Osteocyte (in vitro differentiated cells): ENCODE data around the gene PNPO. TPM values are rescaled to one million over a fixed set of nuclear protein-coding genes. Genes with fewer than 3 reads are reported as not detected.

Experiments used
- DNase-seq: peaks from one replicate; pipeline ENCODE4 v3.0.0; 2021; ENCODE audit warnings: mixed read lengths; ENCODE audit not compliant: unreplicated experiment; ENCODE audit errors: extremely low spot score
- H3K27ac Mint-ChIP-seq: one replicate; pipeline ENCODE4 v1.8.0; 2021; ENCODE audit warnings: mild to moderate bottlenecking, mixed read lengths; ENCODE audit not compliant: unreplicated experiment
- H3K27me3 Mint-ChIP-seq: one replicate; pipeline ENCODE4 v1.8.0; 2021; ENCODE audit warnings: mixed read lengths; ENCODE audit not compliant: unreplicated experiment
- H3K36me3 Mint-ChIP-seq: one replicate; pipeline ENCODE4 v1.8.0; 2021; ENCODE audit warnings: mixed read lengths; ENCODE audit not compliant: unreplicated experiment
- H3K4me1 Mint-ChIP-seq: one replicate; pipeline ENCODE4 v1.8.0; 2021; ENCODE audit warnings: mixed read lengths; ENCODE audit not compliant: unreplicated experiment
- H3K4me3 Mint-ChIP-seq: one replicate; pipeline ENCODE4 v1.8.0; 2021; ENCODE audit warnings: mild to moderate bottlenecking, moderate library complexity, mixed read lengths; ENCODE audit not compliant: unreplicated experiment
- H3K9me3 Mint-ChIP-seq: one replicate; pipeline ENCODE4 v1.8.0; 2021; ENCODE audit warnings: mixed read lengths; ENCODE audit not compliant: unreplicated experiment
- CTCF ChIP-seq: fragments of 200-600 bp; sonication (generic); IDR thresholded peaks from 2 replicates; pipeline ENCODE4 v1.5.0; 2021; ENCODE audit warnings: antibody characterized with exemption, mild to moderate bottlenecking, moderate library complexity
- total RNA-seq: library from RNA; stranded (reverse); gene quantifications from 2 replicates; pipeline ENCODE4 v1.2.1, GENCODE V29; 2021

PNPO gene
- total RNA-seq, 1 donor from 2014 or later = 9.0 TPM

GRCh38 chr17:47975823-47976205 is 34.4 kb downstream of the PNPO start:
- TF ChIP-seq CTCF = no peak
- Mint-ChIP-seq H3K9me3 (no peaks in the 10 kb centered on the region), H3K36me3 (peaks cover 41% of the 10 kb centered on the region), H3K27me3 (no peaks in the 10 kb centered on the region), H3K4me1 (peaks cover 8% of the 10 kb centered on the region), H3K4me3 (no peak overlapping the region), H3K27ac (no peak overlapping the region)
- no peak for DNase-seq

GRCh38 chr17:47978324-47978723 is 37.0 kb downstream of the PNPO start:
- no peak overlapping the region for H3K4me3 Mint-ChIP-seq
- no peaks in the 10 kb centered on the region for H3K9me3 Mint-ChIP-seq
- H3K27ac Mint-ChIP-seq = no peak overlapping the region
- peaks cover 43% of the 10 kb centered on the region for H3K36me3 Mint-ChIP-seq
- no peaks in the 10 kb centered on the region for H3K4me1 Mint-ChIP-seq
- DNase-seq = no peak
- peak; percentile 87 for TF ChIP-seq CTCF
- H3K27me3 Mint-ChIP-seq = no peaks in the 10 kb centered on the region

- no peak overlapping the region for H3K4me3 Mint-ChIP-seq
- H3K27me3 Mint-ChIP-seq = no peaks in the 10 kb centered on the region
- H3K4me1 Mint-ChIP-seq = no peaks in the 10 kb centered on the region
- peaks cover 38% of the 10 kb centered on the region for H3K36me3 Mint-ChIP-seq
- DNase-seq = no peak
- H3K9me3 Mint-ChIP-seq = no peaks in the 10 kb centered on the region
- no peak for TF ChIP-seq CTCF
- H3K27ac Mint-ChIP-seq = no peak overlapping the region
These were observed 39.2 kb downstream of the PNPO start for GRCh38 chr17:47980541-47980940.

- H3K4me3 Mint-ChIP-seq = no peak overlapping the region
- no peak for TF ChIP-seq CTCF
- peaks cover 34% of the 10 kb centered on the region for H3K36me3 Mint-ChIP-seq
- DNase-seq = no peak
- H3K9me3 Mint-ChIP-seq = no peaks in the 10 kb centered on the region
- H3K4me1 Mint-ChIP-seq = no peaks in the 10 kb centered on the region
- H3K27ac Mint-ChIP-seq = no peak overlapping the region
- H3K27me3 Mint-ChIP-seq = no peaks in the 10 kb centered on the region
These were observed 40.1 kb downstream of the PNPO start for GRCh38 chr17:47981462-47981861.

DNA sequence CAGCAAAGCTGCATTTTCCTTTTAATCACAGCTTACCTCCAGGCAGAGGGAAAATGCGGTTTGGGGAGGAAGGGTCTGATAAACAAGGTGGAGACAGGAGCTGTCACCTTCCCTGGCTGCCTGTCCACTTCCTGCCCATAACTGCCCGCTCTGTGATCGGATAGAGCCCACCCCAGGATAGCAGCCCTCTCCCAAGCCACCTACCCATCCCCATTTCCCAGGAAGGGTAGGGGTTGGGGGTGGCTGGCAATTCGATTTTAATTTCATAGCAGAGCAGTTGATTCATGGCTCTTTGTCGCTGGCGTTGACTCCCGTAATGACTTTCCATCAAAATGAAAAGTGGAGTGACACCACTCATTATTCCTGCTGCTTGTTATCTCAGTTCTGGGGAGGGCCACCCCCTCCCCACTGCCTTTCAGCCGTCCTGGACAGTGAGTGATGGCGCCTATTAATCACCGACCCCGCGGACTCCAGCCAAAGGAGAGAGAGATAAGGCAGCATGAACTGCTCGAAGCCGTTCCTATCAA is 40.8 kb downstream of the PNPO start:
- H3K9me3 Mint-ChIP-seq = no peaks in the 10 kb centered on the region
- no peak for DNase-seq
- peaks cover 30% of the 10 kb centered on the region for H3K36me3 Mint-ChIP-seq
- no peak overlapping the region for H3K4me3 Mint-ChIP-seq
- no peak overlapping the region for H3K27ac Mint-ChIP-seq
- H3K4me1 Mint-ChIP-seq = peaks cover 5% of the 10 kb centered on the region
- H3K27me3 Mint-ChIP-seq = no peaks in the 10 kb centered on the region
- no peak for TF ChIP-seq CTCF
